ENCODE measurements around the gene PYM1. TPM values are rescaled to one million over a fixed set of nuclear protein-coding genes. Genes with fewer than 3 reads are reported as not detected.
"Not testable (repeated sequence)": the region's sequence is repeated elsewhere in the genome, so short reads cannot be mapped to it uniquely, and the experiment has no call there.

Gene PYM1
- total RNA-seq, 1 donor from 2014 or later = 35.6 TPM

- H3K9me3 Mint-ChIP-seq = no peaks in the 10 kb centered on the region
- peak overlapping the region; percentile 98 for H3K27ac Mint-ChIP-seq
- DNase-seq = peak; percentile 61
- intact Hi-C loops (cut with micrococcal nuclease) = no loop called here
- peaks cover 62% of the 10 kb centered on the region for H3K36me3 Mint-ChIP-seq (ENCODE audit: low read depth)
- H3K4me1 Mint-ChIP-seq = peaks cover 65% of the 10 kb centered on the region
- H3K4me3 Mint-ChIP-seq = peak overlapping the region; percentile 99
- no peaks in the 10 kb centered on the region for H3K27me3 Mint-ChIP-seq
These were observed 5.6 kb upstream of the PYM1 start for GRCh38 chr12:55933169-55933798.

- H3K27ac Mint-ChIP-seq = peak overlapping the region; percentile 98
- H3K4me3 Mint-ChIP-seq = peak overlapping the region; percentile 99
- intact Hi-C loops (cut with micrococcal nuclease) = no loop called here
- H3K9me3 Mint-ChIP-seq = no peaks in the 10 kb centered on the region
- peaks cover 59% of the 10 kb centered on the region for H3K4me1 Mint-ChIP-seq
- H3K36me3 Mint-ChIP-seq (ENCODE audit: low read depth) = peaks cover 56% of the 10 kb centered on the region
- H3K27me3 Mint-ChIP-seq = no peaks in the 10 kb centered on the region
- peak; percentile 82 for DNase-seq
These were observed 4.8 kb upstream of the PYM1 start for GRCh38 chr12:55932551-55932910.

- H3K36me3 Mint-ChIP-seq (ENCODE audit: low read depth) = peaks cover 56% of the 10 kb centered on the region
- H3K27ac Mint-ChIP-seq = peak overlapping the region; percentile 98
- peak; percentile 79 for DNase-seq
- intact Hi-C loops (cut with micrococcal nuclease) = no loop called here
- peaks cover 54% of the 10 kb centered on the region for H3K4me1 Mint-ChIP-seq
- H3K4me3 Mint-ChIP-seq = peak overlapping the region; percentile 99
- H3K9me3 Mint-ChIP-seq = no peaks in the 10 kb centered on the region
- peaks cover under 1% of the 10 kb centered on the region for H3K27me3 Mint-ChIP-seq
These were observed 4.3 kb upstream of the PYM1 start for GRCh38 chr12:55931780-55932550.

- Mint-ChIP-seq H3K27me3 (peaks cover 2% of the 10 kb centered on the region), H3K27ac (peak overlapping the region; percentile 98), H3K4me1 (peaks cover 50% of the 10 kb centered on the region), H3K9me3 (no peaks in the 10 kb centered on the region), H3K36me3 (ENCODE audit: low read depth) (peaks cover 51% of the 10 kb centered on the region), H3K4me3 (peak overlapping the region; percentile 99)
- no peak for DNase-seq
- intact Hi-C loops (cut with micrococcal nuclease) = no loop called here
These were observed 3.7 kb upstream of the PYM1 start for GRCh38 chr12:55931317-55931779.

GRCh38 chr12:55930771-55931316 lies 3.1 kb upstream of the PYM1 start, which contains the start of gene DGKA:
Gene DGKA, plus strand, starts transcription at chr12:55931162. Its CDS starts 5,342 bp downstream, at chr12:55936504.
- H3K27me3 Mint-ChIP-seq = peaks cover 2% of the 10 kb centered on the region
- H3K4me1 Mint-ChIP-seq = peaks cover 46% of the 10 kb centered on the region
- H3K4me3 Mint-ChIP-seq = peak within 1 kb of the TSS; percentile 99
- H3K9me3 Mint-ChIP-seq = no peaks in the 10 kb centered on the region
- H3K36me3 Mint-ChIP-seq (ENCODE audit: low read depth) = peaks cover 48% of the 10 kb centered on the region
- peak within 1 kb of the TSS; percentile 98 for H3K27ac Mint-ChIP-seq
- peak; percentile 94 for DNase-seq
- intact Hi-C loops (cut with micrococcal nuclease) = loop anchor here (1.0 kb wide), 1 partner anchor 9 kb away; no protein-coding TSS in a partner anchor

- peak; percentile 96 for DNase-seq
- H3K9me3 Mint-ChIP-seq = no peaks in the 10 kb centered on the region
- intact Hi-C loops (cut with micrococcal nuclease) = loop anchor here (1.0 to 10.0 kb wide), 5 partner anchors 44 to 945 kb away; partner anchors contain the start of genes BAZ2A, CD63, RPL41 and TESPA1
- H3K27me3 Mint-ChIP-seq = peaks cover 2% of the 10 kb centered on the region
- H3K27ac Mint-ChIP-seq = peak overlapping the region; percentile 98
- H3K4me3 Mint-ChIP-seq = peak overlapping the region; percentile 99
- H3K4me1 Mint-ChIP-seq = peaks cover 44% of the 10 kb centered on the region
- H3K36me3 Mint-ChIP-seq (ENCODE audit: low read depth) = peaks cover 46% of the 10 kb centered on the region
These were observed 1.7 kb upstream of the PYM1 start for GRCh38 chr12:55929306-55929791.

- peaks cover 2% of the 10 kb centered on the region for H3K27me3 Mint-ChIP-seq
- peak overlapping the region; percentile 98 for H3K27ac Mint-ChIP-seq
These were observed 731 bp downstream of the PYM1 start for GRCh38 chr12:55926738-55927587.

GRCh38 chr12:55925870-55926737 lies 1.6 kb downstream of the PYM1 start:
- H3K4me3 Mint-ChIP-seq = peak overlapping the region; percentile 99
- peaks cover 2% of the 10 kb centered on the region for H3K27me3 Mint-ChIP-seq
- peak overlapping the region; percentile 98 for H3K27ac Mint-ChIP-seq
- peaks cover 42% of the 10 kb centered on the region for H3K36me3 Mint-ChIP-seq (ENCODE audit: low read depth)
- intact Hi-C loops (cut with micrococcal nuclease) = loop anchor here (1.0 to 10.0 kb wide), 3 partner anchors 27 to 941 kb away; partner anchors contain the start of gene TESPA1
- no peaks in the 10 kb centered on the region for H3K9me3 Mint-ChIP-seq
- peak; percentile 70 for DNase-seq
- peaks cover 46% of the 10 kb centered on the region for H3K4me1 Mint-ChIP-seq

More at GRCh38 chr12:55926738-55927587, 731 bp downstream of the PYM1 start:
- intact Hi-C loops (cut with micrococcal nuclease) = loop anchor here (1.0 to 10.0 kb wide), 9 partner anchors 28 to 942 kb away; partner anchors contain the start of genes BLOC1S1, CDK2, DNAJC14 and PA2G4
- no peaks in the 10 kb centered on the region for H3K9me3 Mint-ChIP-seq
- DNase-seq = peak; percentile 96
- peak overlapping the region; percentile 99 for H3K4me3 Mint-ChIP-seq
- peaks cover 40% of the 10 kb centered on the region for H3K4me1 Mint-ChIP-seq
- peaks cover 43% of the 10 kb centered on the region for H3K36me3 Mint-ChIP-seq (ENCODE audit: low read depth)

GRCh38 chr12:55925371-55925770 lies 2.3 kb downstream of the PYM1 start:
- Mint-ChIP-seq H3K27ac (peak overlapping the region; percentile 98), H3K4me3 (peak overlapping the region; percentile 99), H3K27me3 (peaks cover 2% of the 10 kb centered on the region), H3K9me3 (no peaks in the 10 kb centered on the region), H3K36me3 (ENCODE audit: low read depth) (peaks cover 42% of the 10 kb centered on the region), H3K4me1 (peaks cover 45% of the 10 kb centered on the region)
- no peak for DNase-seq
- intact Hi-C loops (cut with micrococcal nuclease) = loop anchor here (10.0 kb wide), 1 partner anchor 941 kb away; the partner anchor contains the start of gene TESPA1

GRCh38 chr12:55923648-55924047 lies 4.0 kb downstream of the PYM1 start:
- H3K9me3 Mint-ChIP-seq, H3K27ac Mint-ChIP-seq, DNase-seq, H3K27me3 Mint-ChIP-seq, H3K4me3 Mint-ChIP-seq: not testable (repeated sequence)
- Mint-ChIP-seq H3K4me1 (peaks cover 33% of the 10 kb centered on the region), H3K36me3 (ENCODE audit: low read depth) (peaks cover 39% of the 10 kb centered on the region)
- intact Hi-C loops (cut with micrococcal nuclease) = loop anchor here (10.0 kb wide), 1 partner anchor 939 kb away; the partner anchor contains the start of gene TESPA1

GRCh38 chr12:55922126-55922525 lies 5.6 kb downstream of the PYM1 start:
- Mint-ChIP-seq H3K36me3 (ENCODE audit: low read depth) (peaks cover 39% of the 10 kb centered on the region), H3K4me1 (peaks cover 33% of the 10 kb centered on the region), H3K4me3 (no peak overlapping the region), H3K27ac (peak overlapping the region; percentile 37), H3K9me3 (no peaks in the 10 kb centered on the region), H3K27me3 (peaks cover 2% of the 10 kb centered on the region)
- intact Hi-C loops (cut with micrococcal nuclease) = loop anchor here (10.0 kb wide), 1 partner anchor 937 kb away; the partner anchor contains the start of gene TESPA1
- no peak for DNase-seq

- H3K27me3 Mint-ChIP-seq; H3K9me3 Mint-ChIP-seq; H3K4me3 Mint-ChIP-seq; DNase-seq; intact Hi-C loops (cut with micrococcal nuclease); H3K27ac Mint-ChIP-seq: not testable (repeated sequence)
- Mint-ChIP-seq H3K4me1 (peaks cover 31% of the 10 kb centered on the region), H3K36me3 (ENCODE audit: low read depth) (peaks cover 31% of the 10 kb centered on the region)
These were observed 8.7 kb downstream of the PYM1 start for GRCh38 chr12:55919032-55919431.
